Heart left ventricle (tissue), 13 donors: ENCODE data around the gene TWF2.

ENCODE experiments used
- CTCF ChIP-seq, 12 donors: fragments of 200-600 bp; sonication (generic) in 4 of 12; IDR thresholded peaks; one replicate each; pipeline versions ENCODE4 v1.5.0 to v1.8.0; 2018 to 2022; ENCODE audit warnings: antibody characterized with exemption in 12 of 12, mild to moderate bottlenecking in 5 of 12
- POLR2A ChIP-seq, 2 donors: fragments of 450-650 bp; IDR thresholded peaks; one replicate each; pipeline ENCODE4 v1.6.1; 2017; ENCODE audit warnings: antibody characterized with exemption in 2 of 2, mild to moderate bottlenecking in 2 of 2, moderate library complexity in 2 of 2
- donor health status: ischemic (EF 13 %, LVEDD 7.1; RV severe dilation, severe dysfunction).
- donor health status: DM: no; HTN: yes; CAD: no.
- donor health status: DM: no; HTN: no; CAD: no.
- donor health status: ischemic (EF 25% LVEDD 6.9; RV normal size, moderate dysfunction).
- donor health status: ischemic (EF 25% LVEDD 5.7; RV mildly dilated, moderate dysfunction).
- donor health status: ischemic (EF 35%, LVEDD 5.7; RV mildly dilated, moderate dysfunction).
- donor health status: nonischemic (EF 11% LVEDD 7.7; RV severe dilation, severe dysfunction).
- donor health status: DM: yes; HTN: yes; CAD: no.
- donor health status: PGD.
- donor health status: ischemic (EF 29% LVEDD 5.4; RV normal size, mild dysfunction).
- donor health status: nonischemic (EF 23%, LVEDD 6.1; RV moderate dilation, normal function).

DNA sequence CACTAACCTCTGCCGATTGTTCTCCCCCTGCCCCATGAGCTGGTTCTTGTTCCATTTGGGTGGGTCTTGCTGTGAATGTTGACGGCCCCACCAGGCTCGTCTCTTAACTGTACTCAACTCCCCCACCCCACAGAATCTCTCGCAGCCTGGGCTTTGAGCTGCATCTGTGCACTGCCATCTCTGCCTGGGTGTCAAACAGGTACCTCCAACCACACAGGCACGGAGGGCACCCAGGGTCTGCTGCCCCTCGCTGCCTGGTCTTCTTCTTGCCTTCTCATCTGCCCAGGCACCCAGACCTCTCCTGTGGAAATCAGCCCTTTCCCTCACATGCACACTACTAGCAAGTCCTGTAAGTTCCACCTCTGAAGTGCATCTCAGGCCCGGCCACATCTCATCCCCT lies 23.6 kb downstream of the TWF2 start:
- TF ChIP-seq POLR2A (IDR thresholded peaks at IDR 0.05) (no peak), CTCF (IDR thresholded peaks at IDR 0.05) (no peak)
